HL-60 (cell line): ENCODE measurements around the gene MOB1B.

Experiments used
- GABPA ChIP-seq: IDR thresholded peaks from 2 replicates; pipeline ENCODE4 v1.6.1; 2012; ENCODE audit warnings: low read depth
- POLR2AphosphoS5 ChIP-seq: IDR thresholded peaks from 2 replicates; pipeline ENCODE4 v1.6.1; 2012; ENCODE audit warnings: low read depth
- SPI1 ChIP-seq: IDR thresholded peaks from 2 replicates; pipeline ENCODE4 v1.6.1; 2012; ENCODE audit warnings: low read depth, mild to moderate bottlenecking, borderline replicate concordance
- TF ChIP-seq, protein P1 (sequence below): IDR thresholded peaks from one replicate; pipeline ENCODE4 v1.5.1; 2011; ENCODE audit warnings: low read length, control low read depth, inconsistent platforms; ENCODE audit not compliant: insufficient read depth
- TF ChIP-seq, protein P2 (sequence below): IDR thresholded peaks from 2 replicates; pipeline ENCODE4 v1.6.1; 2012; ENCODE audit warnings: low read depth; ENCODE audit not compliant: insufficient replicate concordance

DNA sequence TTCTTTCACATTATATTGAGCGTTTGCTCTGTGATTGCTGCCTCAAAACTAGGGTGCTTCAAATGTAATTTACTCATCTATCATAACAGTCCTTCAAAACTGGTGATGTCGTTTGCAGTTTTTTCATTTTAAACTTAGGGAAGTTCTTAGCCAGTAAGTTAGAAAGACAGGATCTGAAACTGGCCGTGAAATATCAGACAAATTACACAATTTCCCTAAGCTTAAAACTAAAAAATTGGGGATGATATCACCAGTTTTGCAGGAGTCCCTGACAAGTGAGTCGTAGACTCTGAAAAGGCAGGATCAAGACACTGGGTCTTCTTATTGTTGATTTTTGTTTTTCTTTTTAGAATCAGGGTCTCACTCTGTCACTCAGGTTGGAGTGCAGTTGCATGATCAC, 44.8 kb downstream of the MOB1B start:
- TF ChIP-seq, protein P1, sequence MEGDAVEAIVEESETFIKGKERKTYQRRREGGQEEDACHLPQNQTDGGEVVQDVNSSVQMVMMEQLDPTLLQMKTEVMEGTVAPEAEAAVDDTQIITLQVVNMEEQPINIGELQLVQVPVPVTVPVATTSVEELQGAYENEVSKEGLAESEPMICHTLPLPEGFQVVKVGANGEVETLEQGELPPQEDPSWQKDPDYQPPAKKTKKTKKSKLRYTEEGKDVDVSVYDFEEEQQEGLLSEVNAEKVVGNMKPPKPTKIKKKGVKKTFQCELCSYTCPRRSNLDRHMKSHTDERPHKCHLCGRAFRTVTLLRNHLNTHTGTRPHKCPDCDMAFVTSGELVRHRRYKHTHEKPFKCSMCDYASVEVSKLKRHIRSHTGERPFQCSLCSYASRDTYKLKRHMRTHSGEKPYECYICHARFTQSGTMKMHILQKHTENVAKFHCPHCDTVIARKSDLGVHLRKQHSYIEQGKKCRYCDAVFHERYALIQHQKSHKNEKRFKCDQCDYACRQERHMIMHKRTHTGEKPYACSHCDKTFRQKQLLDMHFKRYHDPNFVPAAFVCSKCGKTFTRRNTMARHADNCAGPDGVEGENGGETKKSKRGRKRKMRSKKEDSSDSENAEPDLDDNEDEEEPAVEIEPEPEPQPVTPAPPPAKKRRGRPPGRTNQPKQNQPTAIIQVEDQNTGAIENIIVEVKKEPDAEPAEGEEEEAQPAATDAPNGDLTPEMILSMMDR: no peak
- no peak for TF ChIP-seq POLR2AphosphoS5
- no peak for TF ChIP-seq SPI1
- TF ChIP-seq GABPA: no peak
- TF ChIP-seq, protein P2, sequence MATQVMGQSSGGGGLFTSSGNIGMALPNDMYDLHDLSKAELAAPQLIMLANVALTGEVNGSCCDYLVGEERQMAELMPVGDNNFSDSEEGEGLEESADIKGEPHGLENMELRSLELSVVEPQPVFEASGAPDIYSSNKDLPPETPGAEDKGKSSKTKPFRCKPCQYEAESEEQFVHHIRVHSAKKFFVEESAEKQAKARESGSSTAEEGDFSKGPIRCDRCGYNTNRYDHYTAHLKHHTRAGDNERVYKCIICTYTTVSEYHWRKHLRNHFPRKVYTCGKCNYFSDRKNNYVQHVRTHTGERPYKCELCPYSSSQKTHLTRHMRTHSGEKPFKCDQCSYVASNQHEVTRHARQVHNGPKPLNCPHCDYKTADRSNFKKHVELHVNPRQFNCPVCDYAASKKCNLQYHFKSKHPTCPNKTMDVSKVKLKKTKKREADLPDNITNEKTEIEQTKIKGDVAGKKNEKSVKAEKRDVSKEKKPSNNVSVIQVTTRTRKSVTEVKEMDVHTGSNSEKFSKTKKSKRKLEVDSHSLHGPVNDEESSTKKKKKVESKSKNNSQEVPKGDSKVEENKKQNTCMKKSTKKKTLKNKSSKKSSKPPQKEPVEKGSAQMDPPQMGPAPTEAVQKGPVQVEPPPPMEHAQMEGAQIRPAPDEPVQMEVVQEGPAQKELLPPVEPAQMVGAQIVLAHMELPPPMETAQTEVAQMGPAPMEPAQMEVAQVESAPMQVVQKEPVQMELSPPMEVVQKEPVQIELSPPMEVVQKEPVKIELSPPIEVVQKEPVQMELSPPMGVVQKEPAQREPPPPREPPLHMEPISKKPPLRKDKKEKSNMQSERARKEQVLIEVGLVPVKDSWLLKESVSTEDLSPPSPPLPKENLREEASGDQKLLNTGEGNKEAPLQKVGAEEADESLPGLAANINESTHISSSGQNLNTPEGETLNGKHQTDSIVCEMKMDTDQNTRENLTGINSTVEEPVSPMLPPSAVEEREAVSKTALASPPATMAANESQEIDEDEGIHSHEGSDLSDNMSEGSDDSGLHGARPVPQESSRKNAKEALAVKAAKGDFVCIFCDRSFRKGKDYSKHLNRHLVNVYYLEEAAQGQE: no peak
